ENCODE results near the gene DAB1.

The DAB1 gene

GRCh38 chr1:57384901-57385300, 39.0 kb downstream of the DAB1 start:
- Histone ChIP-seq H2BK12ac (ENCODE audit: low read length) (no peak overlapping the region), H3K4me1 (ENCODE audit: control insufficient read depth in 2 of 2, insufficient read depth in 1 of 2, low read depth in 1 of 2, low read length in 2 of 2) (peaks cover 6 to 12% of the 10 kb centered on the region in 2 donors), H2BK120ac (ENCODE audit: low read depth, low read length) (no peak overlapping the region), H3K36me3 (replicated peaks in 1 of 2; ENCODE audit: control insufficient read depth in 2 of 2, insufficient read depth in 2 of 2, low read length in 2 of 2) (no peaks in the 10 kb centered on the region), H3K27me3 (ENCODE audit: control insufficient read depth in 3 of 3, insufficient read depth in 3 of 3, low read depth in 1 of 3, low read length in 3 of 3) (no peaks in the 10 kb centered on the region), H3K4me3 (ENCODE audit: low read length in 2 of 2) (no peak overlapping the region), H4K91ac (ENCODE audit: low read depth, low read length, poor library complexity) (no peak overlapping the region), H3K9me3 (replicated peaks in 1 of 2; ENCODE audit: control insufficient read depth in 2 of 2, insufficient read depth in 1 of 2, low read depth in 1 of 2, low read length in 2 of 2) (no peaks in the 10 kb centered on the region), H2AK5ac (ENCODE audit: low read depth, low read length) (no peak overlapping the region), H3K4me2 (ENCODE audit: insufficient read depth, low read length, poor library complexity, severe bottlenecking) (no peak overlapping the region), H2BK15ac (ENCODE audit: low read length) (no peak overlapping the region), H3K9ac (ENCODE audit: low read depth, low read length, poor library complexity) (no peak overlapping the region), H3K23ac (ENCODE audit: low read depth, low read length, poor library complexity) (no peak overlapping the region), H2BK5ac (ENCODE audit: low read length) (no peak overlapping the region), H2AFZ (ENCODE audit: low read length) (no peak overlapping the region), H3K14ac (ENCODE audit: low read length) (no peak overlapping the region), H3K79me1 (ENCODE audit: low read depth, low read length) (no peaks in the 10 kb centered on the region), H3K4ac (ENCODE audit: low read length) (no peak overlapping the region), H3K18ac (ENCODE audit: low read length) (no peak overlapping the region), H3K27ac (replicated peaks; ENCODE audit: low read length) (no peak overlapping the region), H4K8ac (ENCODE audit: low read depth, low read length) (no peak overlapping the region)
- WGBS, 2 donors (ENCODE audit: extremely low coverage in 2 of 2, insufficient read length in 2 of 2, insufficient replicate concordance in 1 of 2): no CpG with 5 or more reads among the region's 1 CpG
- DNase-seq (ENCODE audit: low spot score): no peak

DNA sequence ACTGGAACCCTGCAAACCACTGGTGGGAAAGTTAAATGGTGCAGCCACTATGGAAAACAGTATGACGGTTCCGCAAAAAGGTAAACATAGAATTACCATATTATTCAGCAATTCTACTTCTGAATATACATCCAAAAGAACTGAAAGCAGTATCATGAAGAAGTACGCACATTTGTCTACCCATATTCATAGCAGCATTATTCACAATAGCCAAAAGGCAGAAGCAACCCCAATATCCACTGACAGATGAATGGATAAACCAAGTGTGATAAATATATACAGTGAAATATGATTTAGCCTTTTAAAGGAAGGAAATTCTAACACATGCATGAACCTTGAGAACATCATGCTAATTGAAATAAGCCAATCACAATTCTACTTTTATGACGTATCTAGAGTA, 39.6 kb downstream of the DAB1 start:
- Histone ChIP-seq H4K91ac (ENCODE audit: low read depth, low read length, poor library complexity) (no peak overlapping the region), H3K9ac (ENCODE audit: low read depth, low read length, poor library complexity) (no peak overlapping the region), H3K4me3 (ENCODE audit: low read length in 2 of 2) (no peak overlapping the region), H3K79me1 (ENCODE audit: low read depth, low read length) (no peaks in the 10 kb centered on the region), H2BK12ac (ENCODE audit: low read length) (no peak overlapping the region), H3K14ac (ENCODE audit: low read length) (no peak overlapping the region), H3K27ac (replicated peaks; ENCODE audit: low read length) (no peak overlapping the region), H3K27me3 (ENCODE audit: control insufficient read depth in 3 of 3, insufficient read depth in 3 of 3, low read depth in 1 of 3, low read length in 3 of 3) (no peaks in the 10 kb centered on the region), H2BK5ac (ENCODE audit: low read length) (no peak overlapping the region), H3K36me3 (replicated peaks in 1 of 2; ENCODE audit: control insufficient read depth in 2 of 2, insufficient read depth in 2 of 2, low read length in 2 of 2) (no peaks in the 10 kb centered on the region), H3K4me2 (ENCODE audit: insufficient read depth, low read length, poor library complexity, severe bottlenecking) (no peak overlapping the region), H3K18ac (ENCODE audit: low read length) (no peak overlapping the region), H2AK5ac (ENCODE audit: low read depth, low read length) (no peak overlapping the region), H3K9me3 (replicated peaks in 1 of 2; ENCODE audit: control insufficient read depth in 2 of 2, insufficient read depth in 1 of 2, low read depth in 1 of 2, low read length in 2 of 2) (no peaks in the 10 kb centered on the region), H4K8ac (ENCODE audit: low read depth, low read length) (no peak overlapping the region), H3K4ac (ENCODE audit: low read length) (no peak overlapping the region), H3K4me1 (ENCODE audit: control insufficient read depth in 2 of 2, insufficient read depth in 1 of 2, low read depth in 1 of 2, low read length in 2 of 2) (peaks cover 6 to 12% of the 10 kb centered on the region in 2 donors), H2AFZ (ENCODE audit: low read length) (no peak overlapping the region), H2BK15ac (ENCODE audit: low read length) (no peak overlapping the region), H2BK120ac (ENCODE audit: low read depth, low read length) (no peak overlapping the region), H3K23ac (ENCODE audit: low read depth, low read length, poor library complexity) (no peak overlapping the region)
- DNase-seq (ENCODE audit: low spot score): no peak
- no CpG with 5 or more reads among the region's 4 CpGs for WGBS, 2 donors (ENCODE audit: extremely low coverage in 2 of 2, insufficient read length in 2 of 2, insufficient replicate concordance in 1 of 2)

GRCh38 chr1:57381871-57382270, 42.0 kb downstream of the DAB1 start:
- Histone ChIP-seq H2BK120ac (ENCODE audit: low read depth, low read length) (no peak overlapping the region), H3K9me3 (replicated peaks in 1 of 2; ENCODE audit: control insufficient read depth in 2 of 2, insufficient read depth in 1 of 2, low read depth in 1 of 2, low read length in 2 of 2) (no peaks in the 10 kb centered on the region), H3K23ac (ENCODE audit: low read depth, low read length, poor library complexity) (no peak overlapping the region), H3K79me1 (ENCODE audit: low read depth, low read length) (no peaks in the 10 kb centered on the region), H3K4me3 (ENCODE audit: low read length in 2 of 2) (no peak overlapping the region), H3K4me2 (ENCODE audit: insufficient read depth, low read length, poor library complexity, severe bottlenecking) (no peak overlapping the region), H3K18ac (ENCODE audit: low read length) (no peak overlapping the region), H3K4me1 (ENCODE audit: control insufficient read depth in 2 of 2, insufficient read depth in 1 of 2, low read depth in 1 of 2, low read length in 2 of 2) (peaks cover 6 to 15% of the 10 kb centered on the region in 2 donors), H4K91ac (ENCODE audit: low read depth, low read length, poor library complexity) (no peak overlapping the region), H2BK5ac (ENCODE audit: low read length) (no peak overlapping the region), H3K36me3 (replicated peaks in 1 of 2; ENCODE audit: control insufficient read depth in 2 of 2, insufficient read depth in 2 of 2, low read length in 2 of 2) (no peaks in the 10 kb centered on the region), H3K27me3 (ENCODE audit: control insufficient read depth in 3 of 3, insufficient read depth in 3 of 3, low read depth in 1 of 3, low read length in 3 of 3) (no peaks in the 10 kb centered on the region), H3K14ac (ENCODE audit: low read length) (no peak overlapping the region), H4K8ac (ENCODE audit: low read depth, low read length) (no peak overlapping the region), H3K27ac (replicated peaks; ENCODE audit: low read length) (no peak overlapping the region), H2BK12ac (ENCODE audit: low read length) (no peak overlapping the region), H2AK5ac (ENCODE audit: low read depth, low read length) (no peak overlapping the region), H3K4ac (ENCODE audit: low read length) (no peak overlapping the region), H3K9ac (ENCODE audit: low read depth, low read length, poor library complexity) (no peak overlapping the region), H2BK15ac (ENCODE audit: low read length) (no peak overlapping the region), H2AFZ (ENCODE audit: low read length) (peak overlapping the region; percentile 55)
- no peak for DNase-seq (ENCODE audit: low spot score)
- no CpG with 5 or more reads among the region's 2 CpGs for WGBS, 2 donors (ENCODE audit: extremely low coverage in 2 of 2, insufficient read length in 2 of 2, insufficient replicate concordance in 1 of 2)

DNA sequence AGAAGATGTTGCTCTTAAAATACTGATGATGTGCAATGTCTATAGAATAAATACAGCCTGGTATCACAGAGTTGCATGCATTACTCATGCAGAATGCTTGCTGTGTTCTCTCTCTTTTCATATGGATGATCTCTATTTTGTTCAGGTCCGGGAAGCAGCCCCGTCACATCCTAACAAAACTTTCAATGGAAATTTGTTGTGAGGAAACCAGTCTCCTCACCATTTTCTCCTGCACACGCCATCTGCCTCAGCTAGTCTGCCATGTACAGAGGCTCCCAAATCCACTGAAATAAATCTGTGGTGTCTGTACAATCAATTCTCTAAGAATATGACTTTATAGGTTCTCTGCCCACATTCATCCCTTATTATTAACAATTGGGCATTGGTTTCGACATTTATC, 42.4 kb downstream of the DAB1 start:
- no peak overlapping the region for H2BK12ac ChIP-seq (ENCODE audit: low read length)
- H2AK5ac ChIP-seq (ENCODE audit: low read depth, low read length): no peak overlapping the region
- no peak overlapping the region for H3K18ac ChIP-seq (ENCODE audit: low read length)
- no peaks in the 10 kb centered on the region for H3K9me3 ChIP-seq (replicated peaks in 1 of 2; ENCODE audit: control insufficient read depth in 2 of 2, insufficient read depth in 1 of 2, low read depth in 1 of 2, low read length in 2 of 2)
- no peaks in the 10 kb centered on the region for H3K27me3 ChIP-seq (ENCODE audit: control insufficient read depth in 3 of 3, insufficient read depth in 3 of 3, low read depth in 1 of 3, low read length in 3 of 3)
- no peak overlapping the region for H3K27ac ChIP-seq (replicated peaks; ENCODE audit: low read length)
- H3K4me2 ChIP-seq (ENCODE audit: insufficient read depth, low read length, poor library complexity, severe bottlenecking): no peak overlapping the region
- H3K79me1 ChIP-seq (ENCODE audit: low read depth, low read length): no peaks in the 10 kb centered on the region
- no peak overlapping the region for H3K4ac ChIP-seq (ENCODE audit: low read length)
- WGBS, 2 donors (ENCODE audit: extremely low coverage in 2 of 2, insufficient read length in 2 of 2, insufficient replicate concordance in 1 of 2): no CpG with 5 or more reads among the region's 4 CpGs
- no peak overlapping the region for H3K4me3 ChIP-seq (ENCODE audit: low read length in 2 of 2)
- DNase-seq (ENCODE audit: low spot score): no peak
- H3K36me3 ChIP-seq (replicated peaks in 1 of 2; ENCODE audit: control insufficient read depth in 2 of 2, insufficient read depth in 2 of 2, low read length in 2 of 2): no peaks in the 10 kb centered on the region
- no peak overlapping the region for H3K9ac ChIP-seq (ENCODE audit: low read depth, low read length, poor library complexity)
- H3K23ac ChIP-seq (ENCODE audit: low read depth, low read length, poor library complexity): no peak overlapping the region
- peak overlapping the region; percentile 55 for H2AFZ ChIP-seq (ENCODE audit: low read length)
- H2BK120ac ChIP-seq (ENCODE audit: low read depth, low read length): no peak overlapping the region
- H2BK5ac ChIP-seq (ENCODE audit: low read length): no peak overlapping the region
- H3K14ac ChIP-seq (ENCODE audit: low read length): no peak overlapping the region
- H4K91ac ChIP-seq (ENCODE audit: low read depth, low read length, poor library complexity): no peak overlapping the region
- H3K4me1 ChIP-seq (ENCODE audit: control insufficient read depth in 2 of 2, insufficient read depth in 1 of 2, low read depth in 1 of 2, low read length in 2 of 2): peaks cover 6 to 15% of the 10 kb centered on the region in 2 donors
- H4K8ac ChIP-seq (ENCODE audit: low read depth, low read length): no peak overlapping the region
- no peak overlapping the region for H2BK15ac ChIP-seq (ENCODE audit: low read length)

All from neuronal stem cell (in vitro differentiated cells).